SW 1271 (cell line): ENCODE measurements around the gene IL12A.

Source experiments
- DNase-seq, 2 experiments: peaks; one replicate each; lab custom pipeline; 2025; lab: John Stamatoyannopoulos, UW

Gene IL12A

DNA sequence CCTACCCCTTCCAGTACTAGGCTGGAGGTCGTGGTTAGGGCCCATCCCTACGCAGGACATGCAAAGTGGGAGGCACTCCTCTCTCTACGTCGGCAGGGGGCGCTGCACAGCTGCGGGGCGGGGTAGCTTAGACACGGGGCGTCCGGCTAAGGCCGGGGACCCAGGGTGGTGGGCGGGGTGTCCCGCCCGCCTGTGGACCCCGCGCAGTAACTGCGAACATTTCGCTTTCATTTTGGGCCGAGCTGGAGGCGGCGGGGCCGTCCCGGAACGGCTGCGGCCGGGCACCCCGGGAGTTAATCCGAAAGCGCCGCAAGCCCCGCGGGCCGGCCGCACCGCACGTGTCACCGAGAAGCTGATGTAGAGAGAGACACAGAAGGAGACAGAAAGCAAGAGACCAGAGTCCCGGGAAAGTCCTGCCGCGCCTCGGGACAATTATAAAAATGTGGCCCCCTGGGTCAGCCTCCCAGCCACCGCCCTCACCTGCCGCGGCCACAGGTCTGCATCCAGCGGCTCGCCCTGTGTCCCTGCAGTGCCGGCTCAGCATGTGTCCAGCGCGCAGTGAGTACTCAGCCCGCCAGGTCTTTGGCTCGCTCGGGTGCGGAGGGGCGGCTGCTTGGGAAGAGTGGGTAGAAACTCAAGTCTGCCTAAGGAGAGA, at the start of gene IL12A:
TSS of gene IL12A (plus strand) at position 219 of the 655 bp plus-strand sequence.
- peak; percentile 40 to 61 for DNase-seq

DNA sequence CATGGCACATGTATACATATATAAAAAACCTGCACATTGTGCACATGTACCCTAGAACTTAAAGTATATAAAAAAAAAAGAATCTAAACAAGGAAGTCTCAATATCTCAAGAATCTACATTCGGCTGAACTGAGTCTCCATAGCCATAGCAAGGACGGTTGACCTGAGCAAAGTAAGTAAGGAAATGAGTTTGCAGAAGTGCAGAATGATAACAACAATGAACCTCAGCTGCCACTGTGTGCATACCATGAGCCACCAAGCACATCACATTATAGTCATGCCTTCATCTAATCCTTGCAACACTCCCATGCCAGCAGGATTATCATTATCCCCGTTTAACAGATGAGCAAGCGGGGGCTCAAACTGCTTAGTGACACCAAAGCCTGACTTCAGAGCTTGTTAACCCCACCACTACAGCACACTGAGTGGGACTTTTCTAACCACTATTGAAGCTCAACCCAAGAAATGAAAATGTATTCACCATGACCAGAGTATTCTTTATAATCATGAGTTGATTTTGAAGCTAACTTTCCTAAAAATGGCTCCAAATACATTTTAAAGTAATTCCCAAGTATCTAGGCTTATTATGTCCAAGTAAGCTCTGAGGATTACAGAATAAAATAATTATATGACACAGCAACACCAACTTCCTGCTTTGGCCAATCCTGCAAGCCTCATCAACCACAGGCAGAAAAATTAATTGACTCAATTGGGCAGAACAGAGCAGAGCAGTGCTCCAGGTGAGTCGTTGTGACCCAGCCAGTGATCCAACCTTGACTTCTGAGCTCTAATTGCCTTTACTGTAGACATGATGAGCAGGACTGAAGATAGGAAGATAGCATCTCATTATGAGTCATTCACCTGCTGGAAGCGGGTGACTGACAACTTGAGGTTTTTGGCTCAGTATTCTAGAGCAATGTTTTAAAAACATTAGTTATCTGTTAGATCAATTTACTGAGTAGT, 47.3 kb upstream of the IL12A start:
- DNase-seq, result no peak

DNA sequence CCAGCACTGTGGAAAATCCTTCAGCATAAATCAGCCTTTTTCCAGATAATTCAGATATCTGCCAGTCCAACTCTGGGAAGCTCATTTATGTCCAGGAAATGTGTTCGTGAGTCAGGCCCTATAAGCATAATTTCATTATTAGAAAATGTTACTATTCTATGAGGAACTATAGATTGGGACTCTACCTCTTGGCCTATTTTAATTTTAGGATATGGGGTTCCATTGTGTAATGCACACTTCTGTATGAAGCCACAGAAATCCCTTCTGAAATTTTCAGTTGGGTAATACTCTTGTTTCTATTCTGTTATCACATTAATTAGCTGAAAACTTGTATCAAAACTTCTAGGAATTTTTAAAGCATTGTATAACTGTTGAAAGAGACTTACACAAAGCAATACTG, 43.9 kb upstream of the IL12A start:
- DNase-seq, result no peak

DNA sequence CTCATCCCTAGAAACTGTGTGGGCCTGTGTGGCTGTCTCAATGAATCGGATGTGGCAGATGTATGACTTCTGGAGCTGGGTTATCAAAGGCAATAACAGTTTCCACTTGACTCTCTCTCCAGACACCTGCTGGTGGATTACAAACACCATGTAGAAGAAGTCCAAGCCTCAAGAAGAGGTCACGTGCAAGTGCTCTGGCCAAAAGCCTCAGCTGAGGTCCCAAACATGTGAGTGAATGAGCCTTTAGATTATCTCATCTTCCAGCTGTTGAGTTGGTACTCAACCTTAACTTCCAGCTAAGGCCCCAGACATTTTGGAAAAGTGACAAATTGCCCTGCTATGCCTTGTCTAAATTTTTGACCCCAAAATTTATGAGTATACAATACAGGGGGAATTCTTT, 42.7 kb upstream of the IL12A start:
- no peak for DNase-seq

DNA sequence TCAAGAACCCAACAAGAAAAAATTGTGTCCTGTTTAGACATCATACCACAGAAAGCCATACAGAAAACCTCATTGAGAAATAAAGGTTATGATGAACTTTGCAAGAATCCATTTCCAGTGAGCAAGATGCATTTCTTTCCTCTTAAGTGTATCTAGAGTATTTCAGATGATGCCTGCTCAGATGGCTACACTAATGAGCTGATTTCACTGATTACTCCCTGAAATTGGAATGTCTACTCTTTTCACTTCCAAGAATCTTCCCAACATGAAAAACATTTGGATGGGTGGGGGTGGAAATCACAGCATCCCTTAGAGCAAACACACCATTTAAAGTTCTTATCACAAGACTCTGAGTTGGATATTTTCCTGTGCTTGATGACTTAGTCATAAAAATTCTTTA, 41.4 kb upstream of the IL12A start:
- DNase-seq, result no peak

DNA sequence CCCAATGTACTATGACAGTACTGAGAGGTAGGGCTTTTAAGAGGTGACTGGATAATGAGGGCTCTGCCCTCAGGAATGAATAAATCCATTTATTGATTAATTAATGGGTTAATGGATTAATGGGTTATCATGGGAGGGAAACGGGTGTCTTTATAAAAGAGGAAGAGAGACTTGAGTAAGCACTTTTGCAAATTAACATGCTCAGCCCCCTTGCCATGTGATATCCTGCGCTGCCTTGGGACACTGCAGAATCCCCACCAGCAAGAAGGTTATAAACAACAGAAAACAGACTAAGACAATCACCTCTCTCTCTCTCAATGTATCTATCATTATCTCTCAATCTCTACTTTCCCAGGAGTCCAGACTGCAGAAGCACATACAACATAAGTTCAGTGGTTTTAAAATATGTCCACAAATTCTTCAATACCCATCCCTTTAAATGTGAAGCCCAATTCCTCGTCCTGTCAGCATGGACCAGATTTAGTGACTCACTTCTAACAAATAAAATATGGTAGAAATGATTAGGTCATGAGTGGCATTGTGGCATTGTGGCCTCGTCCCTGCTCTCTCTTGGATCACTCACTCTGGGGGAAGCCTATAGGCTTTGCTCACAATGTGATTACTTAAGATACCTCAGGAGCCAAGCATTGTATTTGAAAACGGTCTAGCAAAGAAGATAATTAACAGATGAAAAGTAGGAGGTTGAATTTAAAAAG, 40.0 kb upstream of the IL12A start:
- no peak for DNase-seq

DNA sequence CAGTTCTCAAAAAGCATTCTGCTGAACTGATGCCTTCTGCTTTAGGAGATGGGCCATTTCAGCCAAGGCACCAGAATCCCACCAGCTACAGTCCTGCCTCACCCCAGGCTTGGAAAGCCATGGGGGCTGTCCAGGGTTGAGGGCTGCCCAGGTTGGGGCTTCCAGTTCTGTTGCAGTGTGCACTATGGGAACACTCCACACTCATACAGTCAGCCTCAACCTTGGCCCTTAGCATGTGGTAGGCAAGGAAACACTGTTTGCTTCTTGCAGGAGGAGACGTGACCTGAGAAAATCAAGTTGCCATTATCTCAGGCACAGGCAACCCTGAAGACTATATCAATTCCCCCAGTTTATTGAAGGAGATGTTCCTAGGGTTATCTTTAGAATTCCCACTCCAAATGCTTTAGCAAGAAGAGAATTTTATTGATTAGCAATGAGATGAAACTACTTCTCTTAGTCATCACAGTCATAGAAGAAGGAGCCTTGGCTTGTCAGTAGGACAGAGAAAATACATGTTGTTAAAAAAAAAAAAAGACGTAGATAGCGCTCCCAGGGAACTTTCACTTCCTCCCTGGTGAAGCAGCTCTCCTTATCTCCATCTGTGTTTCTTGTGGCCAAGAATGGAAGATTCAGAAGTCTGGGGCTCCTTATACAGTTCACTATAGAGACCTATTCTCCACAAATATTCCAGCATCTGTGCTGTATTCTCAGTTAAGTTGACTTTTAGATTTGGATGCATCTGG, 38.3 kb upstream of the IL12A start:
- DNase-seq, result no peak

DNA sequence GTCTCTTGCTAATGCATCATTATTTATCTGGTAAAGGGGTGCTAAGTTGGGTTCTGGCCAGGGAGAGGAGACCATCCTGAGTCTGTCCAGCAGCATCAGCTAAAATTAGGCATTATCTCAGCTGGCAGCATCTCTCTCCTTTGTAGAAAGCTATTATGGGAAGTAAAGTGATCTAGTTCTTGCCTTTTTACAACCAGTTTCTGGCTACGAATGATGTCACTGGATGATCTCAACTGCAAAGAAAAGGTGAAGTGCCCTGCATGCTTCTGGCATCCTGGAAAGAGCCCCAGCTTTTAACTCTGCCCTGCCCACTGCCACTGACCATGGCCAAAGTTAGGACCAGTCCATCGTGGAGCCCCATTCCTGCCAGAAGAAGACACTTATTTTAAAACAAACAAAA, 37.1 kb upstream of the IL12A start:
- no peak for DNase-seq

DNA sequence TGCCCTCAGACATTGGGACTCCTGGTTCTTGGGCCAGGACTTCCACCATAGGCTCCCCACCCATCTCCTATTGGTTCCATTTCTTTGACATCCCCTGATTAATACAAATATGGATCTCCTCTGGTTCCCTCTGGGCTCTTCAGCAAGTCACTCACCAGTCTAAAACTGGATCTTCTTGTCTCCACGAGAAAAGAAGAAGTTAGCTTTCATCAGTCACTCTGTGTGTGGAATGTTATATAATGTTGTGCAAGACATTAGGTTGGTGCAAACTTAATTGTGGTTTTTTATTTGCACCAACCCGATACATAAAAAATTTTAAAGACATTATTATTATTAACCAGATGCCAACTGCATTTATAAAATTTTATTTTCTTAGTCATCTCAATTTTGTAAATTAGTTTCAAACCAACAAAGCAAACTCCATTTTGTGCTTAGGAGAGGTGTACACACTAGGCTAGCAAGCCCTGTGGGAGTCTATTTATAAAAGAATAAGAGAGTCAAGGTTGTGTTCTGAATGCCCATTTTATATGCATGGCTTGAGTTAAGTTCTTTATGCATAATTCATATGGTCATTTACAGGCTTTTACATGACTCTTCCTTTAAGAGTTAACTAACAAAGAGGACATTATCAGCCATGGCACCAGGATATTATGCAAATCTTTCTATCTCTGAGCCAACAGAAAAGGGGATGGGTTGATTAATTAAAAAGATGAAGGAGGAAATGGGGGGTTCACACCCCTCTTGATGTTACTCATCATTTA, 35.1 kb upstream of the IL12A start:
- no peak for DNase-seq

DNA sequence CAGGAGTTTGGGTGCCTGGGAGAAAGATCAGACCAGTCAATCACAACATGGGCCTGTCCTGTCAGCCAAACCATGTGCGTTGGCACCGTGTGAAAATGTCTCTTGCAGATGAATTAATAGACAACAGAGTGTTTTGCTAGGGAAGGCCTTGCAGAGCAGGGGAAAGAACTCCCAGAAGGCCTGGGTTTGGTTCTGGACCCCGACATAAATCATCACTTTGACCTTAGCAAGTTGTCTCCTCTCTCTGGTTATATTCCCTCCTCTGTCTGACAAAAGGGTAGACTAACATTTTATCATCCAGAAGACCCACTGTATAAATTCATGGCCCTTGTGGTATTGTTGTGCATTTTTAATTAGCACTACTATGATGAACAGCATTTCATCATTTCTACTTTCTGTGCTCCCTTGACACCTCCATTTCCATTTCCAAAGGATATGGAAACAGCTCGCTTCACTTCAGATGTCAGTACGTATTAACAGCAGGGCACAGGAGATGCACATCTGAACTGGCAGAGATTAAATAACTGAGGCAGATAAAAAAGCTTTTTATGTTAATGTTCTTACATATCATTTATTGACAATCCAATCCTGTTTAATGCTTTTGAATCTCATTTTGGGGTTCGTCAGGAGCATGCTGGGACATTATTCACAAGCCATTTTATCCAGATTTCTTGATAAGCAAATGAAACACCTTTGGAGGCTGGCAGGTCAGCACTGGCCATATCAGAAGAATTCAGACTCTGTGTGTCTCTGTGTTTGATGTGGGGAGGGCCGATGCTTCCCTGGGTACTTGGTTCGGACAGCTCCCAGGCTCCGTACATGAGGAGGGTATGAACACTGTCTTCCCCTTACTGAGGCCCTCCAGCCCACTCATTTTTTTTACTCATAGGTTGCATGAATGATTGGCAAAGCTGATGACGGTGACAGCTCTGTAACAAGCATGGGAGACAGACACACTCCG, 28.2 kb upstream of the IL12A start:
- DNase-seq, result no peak

DNA sequence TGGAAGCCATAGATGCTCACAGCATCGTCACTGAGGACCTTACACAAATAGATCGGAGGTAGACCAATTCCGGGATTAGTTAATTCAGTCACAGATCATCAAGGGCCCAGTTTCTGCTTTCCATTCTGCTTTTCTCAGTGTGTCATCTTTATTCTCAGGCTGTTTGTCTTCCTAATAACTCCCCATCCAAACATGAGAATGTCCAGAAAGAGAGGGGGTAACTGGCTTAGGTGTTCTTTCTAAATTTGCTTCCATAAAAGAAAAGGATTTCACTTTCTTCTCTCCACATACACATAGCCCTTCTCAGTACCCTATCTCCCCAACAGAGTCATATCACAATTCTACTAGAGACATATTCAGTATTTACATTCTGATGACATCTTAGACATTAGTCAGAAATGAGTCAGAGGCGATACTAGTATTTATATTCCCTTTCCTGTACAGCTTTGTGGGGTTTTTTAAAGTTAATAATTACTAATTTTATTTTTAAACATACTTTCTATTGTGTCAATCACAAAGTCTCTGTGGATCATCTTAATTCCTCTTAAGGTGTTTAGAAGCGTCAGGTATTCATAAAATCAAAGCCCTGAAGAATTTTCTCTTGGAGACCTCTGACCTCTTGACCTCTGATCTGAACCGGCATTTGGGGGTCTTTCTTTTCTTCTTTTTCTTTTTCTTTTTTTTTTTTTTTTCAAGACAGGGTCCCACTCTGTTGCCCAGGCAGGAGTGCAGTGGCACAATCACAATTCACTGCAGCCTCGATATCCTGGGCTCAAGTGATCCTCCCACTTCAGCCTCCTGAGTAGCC, 24.3 kb upstream of the IL12A start:
- peak in 1 of 2 experiments; percentile 63 for DNase-seq

DNA sequence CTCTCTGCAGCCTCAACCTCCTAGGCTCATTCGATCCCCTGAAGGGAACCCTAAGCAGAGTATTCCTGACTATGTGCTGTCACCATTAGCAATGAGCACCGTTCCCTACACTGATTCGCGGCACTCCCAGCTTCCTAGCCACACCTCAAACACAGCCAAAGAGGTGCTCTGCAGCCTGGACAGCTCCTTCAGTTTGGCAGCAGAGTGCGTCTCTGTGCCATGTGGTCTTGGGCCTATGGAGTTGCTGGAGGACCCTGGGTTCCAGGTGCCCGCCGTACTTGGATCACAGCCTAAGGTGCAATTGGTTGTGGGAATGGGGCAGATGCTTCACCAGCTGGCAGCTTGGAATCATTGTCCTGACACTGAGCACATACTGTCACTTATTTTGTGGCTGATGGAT, 17.3 kb upstream of the IL12A start:
- DNase-seq, result no peak

DNA sequence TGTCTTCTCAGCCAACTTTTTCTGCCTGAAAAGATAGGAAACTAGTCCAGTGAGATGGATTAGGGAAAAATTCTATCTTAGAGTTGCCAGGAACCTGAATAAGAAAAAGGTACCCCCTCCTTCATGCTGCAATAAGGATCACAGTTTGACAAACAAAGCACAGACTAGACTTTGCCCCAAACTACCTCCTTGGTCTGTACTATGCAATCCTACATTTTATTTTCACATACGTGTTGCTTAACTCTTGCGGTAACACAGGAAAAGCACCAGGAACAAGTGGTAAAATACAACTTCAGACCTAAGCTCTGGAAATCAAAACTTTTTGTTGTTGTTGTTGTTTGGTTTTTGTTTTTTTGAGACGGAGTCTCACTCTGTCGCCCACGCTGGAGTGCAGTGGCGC, 11.3 kb upstream of the IL12A start:
- no peak for DNase-seq

DNA sequence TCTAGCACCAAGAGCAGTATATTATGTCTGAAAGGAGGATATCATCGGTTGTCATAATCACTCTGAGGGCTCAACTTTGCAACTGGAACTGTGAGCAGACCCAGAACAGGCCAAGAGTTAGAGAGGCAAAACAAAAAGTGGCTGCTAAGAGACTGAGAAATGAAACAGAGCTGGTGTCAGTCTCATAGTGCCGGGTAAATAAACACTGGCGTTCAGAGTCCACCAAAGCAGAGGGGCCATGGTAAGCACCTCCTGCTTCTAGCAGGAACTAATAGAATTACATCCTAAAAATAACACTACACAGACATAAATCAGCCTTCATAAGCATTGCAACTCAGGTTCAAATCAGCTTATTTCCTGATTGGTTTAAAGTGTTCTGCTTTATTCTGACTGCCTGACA, 10.3 kb upstream of the IL12A start:
- DNase-seq, result no peak

DNA sequence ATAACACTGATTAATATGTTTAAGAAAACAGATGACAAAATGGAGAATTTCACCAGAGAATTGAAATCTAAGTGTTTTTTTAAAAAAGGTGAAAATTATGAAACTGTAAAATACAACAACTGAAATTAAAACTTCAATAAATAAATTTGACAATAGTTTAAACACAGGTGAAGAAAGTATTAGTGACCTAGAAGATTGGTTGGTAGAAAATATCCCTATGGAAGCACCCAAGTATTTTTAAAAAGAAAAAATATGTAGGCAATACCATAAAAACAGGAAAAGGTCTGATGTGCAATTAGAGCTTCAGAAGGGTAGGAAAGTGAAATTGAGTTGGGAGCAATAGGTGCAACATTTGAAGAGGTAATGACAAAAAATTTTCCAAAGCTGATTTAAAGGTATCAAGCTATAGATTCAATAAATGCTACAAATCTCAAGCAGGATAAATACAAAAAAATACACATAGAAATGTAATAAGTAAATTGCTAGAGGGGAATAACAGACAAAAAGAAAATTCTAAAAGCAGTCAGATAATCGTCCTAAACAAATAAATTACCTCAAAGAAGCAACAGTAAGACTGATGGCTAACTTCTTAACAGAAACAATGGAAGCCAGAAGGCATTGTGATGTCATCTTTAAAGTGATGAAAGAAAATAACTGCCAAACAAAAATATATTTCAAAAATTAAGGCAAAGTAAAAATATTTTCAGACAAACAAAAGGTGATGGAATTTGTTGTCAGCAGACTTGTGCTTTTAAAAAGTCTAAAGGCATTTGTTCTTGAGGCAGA, 9.5 kb upstream of the IL12A start:
- no peak for DNase-seq

DNA sequence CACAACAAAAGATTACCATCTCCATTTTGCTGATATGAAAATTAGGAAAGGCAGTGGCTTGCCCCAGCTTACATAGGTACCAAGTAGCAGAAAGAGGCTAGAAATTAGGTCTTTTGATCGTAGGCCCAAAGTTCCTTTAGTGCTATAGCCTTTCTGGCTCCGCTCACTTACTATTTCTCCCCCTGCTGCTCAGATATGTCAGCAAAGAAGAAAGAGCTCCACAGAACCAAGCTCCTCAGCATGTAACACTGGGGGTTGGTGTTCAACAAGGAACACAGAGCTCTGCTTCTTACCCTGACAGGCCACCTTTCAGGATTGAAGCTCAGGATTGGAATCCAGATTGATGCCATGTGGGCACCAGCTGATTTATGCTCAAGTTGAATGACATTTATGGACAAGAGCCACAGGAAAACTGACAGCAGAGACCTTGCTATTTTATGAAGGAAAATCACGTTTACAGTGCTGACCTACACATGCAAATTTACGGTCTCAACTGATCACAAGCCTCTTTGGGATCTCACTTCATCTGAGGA, 6.1 kb upstream of the IL12A start:
- no peak for DNase-seq

DNA sequence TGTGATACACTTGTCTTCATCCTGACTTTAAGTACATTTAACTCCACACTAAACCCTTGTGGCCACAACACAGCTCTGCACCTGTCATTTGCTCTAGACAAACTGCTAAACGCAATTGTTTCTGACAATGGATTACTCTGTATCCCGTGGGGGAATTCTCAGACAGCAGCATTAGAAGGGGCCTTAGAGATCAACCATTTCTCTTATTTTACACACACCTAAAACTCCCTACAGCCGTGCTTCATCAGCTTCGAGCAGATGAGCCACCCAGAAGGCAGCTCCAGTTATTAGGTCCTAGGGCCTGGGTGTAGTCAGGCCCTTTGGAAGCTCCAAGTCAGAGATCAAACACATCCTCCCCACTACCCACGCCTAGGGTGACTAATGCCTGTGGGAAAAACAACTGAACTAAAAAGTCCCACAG, 1.3 kb upstream of the IL12A start:
- DNase-seq, result peak in 1 of 2 experiments; percentile 15
